Sigmoid colon (tissue), 4 donors: ENCODE data around the gene NFE2L3.

Source experiments
- EP300 ChIP-seq, 4 donors: sonication (generic); formaldehyde crosslinking; IDR thresholded peaks; one replicate each; pipeline ENCODE4 v1.6.1; 2017; ENCODE audit warnings: antibody characterized with exemption in 4 of 4
- POLR2A ChIP-seq, 2 donors: fragments of 450-650 bp; IDR thresholded peaks; one replicate each; pipeline ENCODE4 v1.6.1; 2016; ENCODE audit warnings: antibody characterized with exemption in 2 of 2, mild to moderate bottlenecking in 2 of 2, moderate library complexity in 2 of 2
- POLR2AphosphoS5 ChIP-seq, 4 donors: sonication (generic); formaldehyde crosslinking; IDR thresholded peaks; one replicate each; pipeline ENCODE4 v1.6.1; 2017; ENCODE audit warnings: antibody characterized with exemption in 4 of 4
- TF ChIP-seq, protein P1 (sequence below), 4 experiments: fragments of 450-650 bp in 3 of 4; fragments of 200-600 bp in 1 of 4; IDR thresholded peaks; one replicate each; pipeline ENCODE4 v1.5.1; 2016 to 2019; ENCODE audit warnings: antibody characterized with exemption in 4 of 4, mild to moderate bottlenecking in 3 of 4, moderate library complexity in 2 of 4

DNA sequence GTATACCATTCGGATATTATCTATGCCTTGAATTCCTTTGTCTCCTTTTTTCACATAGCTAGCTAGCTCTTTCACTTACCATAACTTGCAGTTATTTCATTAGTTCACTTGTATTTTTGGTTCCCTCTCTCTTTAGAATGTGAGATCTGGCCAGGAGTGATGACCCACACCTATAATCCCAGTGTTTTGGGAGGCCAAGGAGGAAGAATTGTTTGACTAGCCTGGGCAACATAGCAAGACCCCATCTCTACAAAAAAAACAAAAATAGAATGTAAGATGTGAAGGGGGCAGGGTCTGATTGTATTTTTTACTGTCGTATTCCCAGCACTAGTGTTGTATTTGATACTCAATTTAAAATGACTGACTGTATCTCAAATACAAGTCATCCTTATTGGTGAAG is 19.6 kb downstream of the NFE2L3 start:
- TF ChIP-seq, protein P1, sequence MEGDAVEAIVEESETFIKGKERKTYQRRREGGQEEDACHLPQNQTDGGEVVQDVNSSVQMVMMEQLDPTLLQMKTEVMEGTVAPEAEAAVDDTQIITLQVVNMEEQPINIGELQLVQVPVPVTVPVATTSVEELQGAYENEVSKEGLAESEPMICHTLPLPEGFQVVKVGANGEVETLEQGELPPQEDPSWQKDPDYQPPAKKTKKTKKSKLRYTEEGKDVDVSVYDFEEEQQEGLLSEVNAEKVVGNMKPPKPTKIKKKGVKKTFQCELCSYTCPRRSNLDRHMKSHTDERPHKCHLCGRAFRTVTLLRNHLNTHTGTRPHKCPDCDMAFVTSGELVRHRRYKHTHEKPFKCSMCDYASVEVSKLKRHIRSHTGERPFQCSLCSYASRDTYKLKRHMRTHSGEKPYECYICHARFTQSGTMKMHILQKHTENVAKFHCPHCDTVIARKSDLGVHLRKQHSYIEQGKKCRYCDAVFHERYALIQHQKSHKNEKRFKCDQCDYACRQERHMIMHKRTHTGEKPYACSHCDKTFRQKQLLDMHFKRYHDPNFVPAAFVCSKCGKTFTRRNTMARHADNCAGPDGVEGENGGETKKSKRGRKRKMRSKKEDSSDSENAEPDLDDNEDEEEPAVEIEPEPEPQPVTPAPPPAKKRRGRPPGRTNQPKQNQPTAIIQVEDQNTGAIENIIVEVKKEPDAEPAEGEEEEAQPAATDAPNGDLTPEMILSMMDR (IDR thresholded peaks at IDR 0.05) = no peak
- no peak for TF ChIP-seq POLR2A (IDR thresholded peaks at IDR 0.05)
- no peak for TF ChIP-seq POLR2AphosphoS5 (IDR thresholded peaks at IDR 0.05)
- TF ChIP-seq EP300 (IDR thresholded peaks at IDR 0.05) = no peak
